Heart left ventricle (tissue), 16 donors: Measurements from ENCODE around the gene EFHC1. TPM values are rescaled to one million over a fixed set of nuclear protein-coding genes. Genes with fewer than 3 reads are reported as not detected.

Source experiments
- ATAC-seq, 4 donors: fragments of 200-7000 bp; cut with Tn5 transposase; one replicate each; pipeline ENCODE4 v1.9.1; 2020 to 2022; ENCODE audit warnings: moderate library complexity in 4 of 4, mild to moderate bottlenecking in 3 of 4, moderate number of reproducible peaks in 1 of 4
- DNase-seq, 5 donors: peaks; one replicate each; pipeline ENCODE4 v3.0.0-alpha.2; 2020
- H3K27ac ChIP-seq, 12 donors: fragments of 200-600 bp; sonication (generic) in 4 of 12; one replicate each; pipeline versions ENCODE4 v1.5.0 to v1.8.0; 2016 to 2022; ENCODE audit warnings: mild to moderate bottlenecking in 2 of 12
- H3K27me3 ChIP-seq, 9 donors: fragments of 200-600 bp; sonication (generic) in 2 of 9; one replicate each; pipeline versions ENCODE4 v1.5.1 to v1.8.0; 2016 to 2022; ENCODE audit warnings: mild to moderate bottlenecking in 3 of 9
- H3K36me3 ChIP-seq, 9 donors: fragments of 200-600 bp; sonication (generic) in 2 of 9; one replicate each; pipeline versions ENCODE4 v1.5.0 to v1.8.0; 2018 to 2022; ENCODE audit warnings: mild to moderate bottlenecking in 2 of 9
- H3K4me1 ChIP-seq, 12 donors: fragments of 200-600 bp; sonication (generic) in 4 of 12; one replicate each; pipeline versions ENCODE4 v1.5.0 to v1.8.0; 2016 to 2022; ENCODE audit warnings: mild to moderate bottlenecking in 3 of 12
- H3K4me3 ChIP-seq, 12 donors: fragments of 200-600 bp; sonication (generic) in 4 of 12; one replicate each; pipeline versions ENCODE4 v1.5.0 to v1.8.0; 2017 to 2022; ENCODE audit warnings: mild to moderate bottlenecking in 9 of 12, moderate library complexity in 4 of 12
- H3K9me3 ChIP-seq, 12 donors: fragments of 200-600 bp; sonication (generic) in 4 of 12; one replicate each; pipeline versions ENCODE4 v1.5.0 to v1.8.0; 2016 to 2022; ENCODE audit warnings: mild to moderate bottlenecking in 1 of 12
- POLR2A ChIP-seq, 2 donors: fragments of 450-650 bp; IDR thresholded peaks; one replicate each; pipeline ENCODE4 v1.6.1; 2017; ENCODE audit warnings: antibody characterized with exemption in 2 of 2, mild to moderate bottlenecking in 2 of 2, moderate library complexity in 2 of 2
- WGBS, 4 donors: extraction: QIAGEN DNeasy Blood & Tissue Kit in 2 of 4; methylation state at CpG; one replicate each; pipeline versions ENCODE4 v1.1.5 to v1.1.7; 2013 to 2018; 5-methylcytosine and 5-hydroxymethylcytosine counted together
- intact Hi-C, 10 donors: fragments of 100-400 bp; cut with DNase I; formaldehyde crosslinking; loops; one replicate each; pipeline versions ENCODE4 v1.11.1 to v1.14.2; 2022
- polyA plus RNA-seq, 2 donors: library from polyadenylated mRNA; stranded (reverse); fragments of 200-250 nt; gene quantifications; one replicate each; pipeline ENCODE4 v1.2.3, GENCODE V29; 2013
- total RNA-seq, 9 donors: library from RNA; depleted of rRNA in 2 of 9; stranded (reverse); fragments of >200 nt in 2 of 9; fragmentation: NEBNext Ultra II Directional in 3 of 9; extraction: Animal tissue kit (Norgen Biotek cat#: 25700) in 3 of 9; gene quantifications; one replicate each; pipeline versions ENCODE4 v1.1.0 to v1.2.4, GENCODE V29; 2016 to 2023
- TF ChIP-seq, protein P1 (sequence below), 12 donors: fragments of 200-600 bp; sonication (generic) in 4 of 12; IDR thresholded peaks; one replicate each; pipeline versions ENCODE4 v1.5.0 to v1.8.0; 2018 to 2022; ENCODE audit warnings: antibody characterized with exemption in 12 of 12, mild to moderate bottlenecking in 5 of 12
- donor health status: ischemic (EF 13 %, LVEDD 7.1; RV severe dilation, severe dysfunction).
- donor health status: healthy with polysubstance abuse.
- donor health status: DM: no; HTN: yes; CAD: no.
- donor health status: DM: no; HTN: no; CAD: no.
- donor health status: ischemic (EF 25% LVEDD 6.9; RV normal size, moderate dysfunction).
- donor health status: ischemic (EF 25% LVEDD 5.7; RV mildly dilated, moderate dysfunction).
- donor health status: healthy.
- donor health status: DM: yes; HTN: yes; CAD: no.
- donor health status: ischemic (EF 35%, LVEDD 5.7; RV mildly dilated, moderate dysfunction).
- donor health status: nonischemic (EF 11% LVEDD 7.7; RV severe dilation, severe dysfunction).
- donor health status: DM: yes; HTN: yes; CAD: no.
- donor health status: PGD.
- donor health status: ischemic (EF 29% LVEDD 5.4; RV normal size, mild dysfunction).
- donor health status: nonischemic (EF 23%, LVEDD 6.1; RV moderate dilation, normal function).

The EFHC1 gene
- total and polyA plus RNA-seq, 11 donors, result 2.6 to 14.4 (median 4.3) TPM

DNA sequence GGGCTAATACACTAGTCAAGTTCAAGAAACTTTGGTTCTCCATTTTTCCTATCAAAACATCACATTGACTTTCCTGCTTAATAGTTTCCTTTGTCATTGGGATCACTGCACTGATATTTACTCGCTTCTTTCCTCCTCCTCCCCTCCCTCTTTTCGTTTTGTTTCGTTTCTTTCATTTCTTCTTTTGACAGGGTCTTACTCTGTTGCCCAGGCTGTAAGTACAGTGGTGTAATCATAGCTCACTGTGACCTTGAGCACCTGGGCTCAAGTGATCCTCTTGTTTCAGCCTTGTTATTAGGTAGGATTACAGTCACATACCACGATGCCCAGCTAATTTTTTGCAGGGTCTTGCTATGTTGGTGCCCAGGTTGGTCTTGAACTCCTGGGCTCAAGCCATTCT lies 45.9 kb upstream of the EFHC1 start:
- H3K9me3 ChIP-seq, result peaks cover 0 to 3% (median 0%) of the 10 kb centered on the region in 12 donors
- no peak for DNase-seq
- peaks cover 0 to 8% (median 0%) of the 10 kb centered on the region in 9 donors for H3K36me3 ChIP-seq
- no peak for TF ChIP-seq POLR2A (IDR thresholded peaks at IDR 0.05)
- TF ChIP-seq, protein P1, sequence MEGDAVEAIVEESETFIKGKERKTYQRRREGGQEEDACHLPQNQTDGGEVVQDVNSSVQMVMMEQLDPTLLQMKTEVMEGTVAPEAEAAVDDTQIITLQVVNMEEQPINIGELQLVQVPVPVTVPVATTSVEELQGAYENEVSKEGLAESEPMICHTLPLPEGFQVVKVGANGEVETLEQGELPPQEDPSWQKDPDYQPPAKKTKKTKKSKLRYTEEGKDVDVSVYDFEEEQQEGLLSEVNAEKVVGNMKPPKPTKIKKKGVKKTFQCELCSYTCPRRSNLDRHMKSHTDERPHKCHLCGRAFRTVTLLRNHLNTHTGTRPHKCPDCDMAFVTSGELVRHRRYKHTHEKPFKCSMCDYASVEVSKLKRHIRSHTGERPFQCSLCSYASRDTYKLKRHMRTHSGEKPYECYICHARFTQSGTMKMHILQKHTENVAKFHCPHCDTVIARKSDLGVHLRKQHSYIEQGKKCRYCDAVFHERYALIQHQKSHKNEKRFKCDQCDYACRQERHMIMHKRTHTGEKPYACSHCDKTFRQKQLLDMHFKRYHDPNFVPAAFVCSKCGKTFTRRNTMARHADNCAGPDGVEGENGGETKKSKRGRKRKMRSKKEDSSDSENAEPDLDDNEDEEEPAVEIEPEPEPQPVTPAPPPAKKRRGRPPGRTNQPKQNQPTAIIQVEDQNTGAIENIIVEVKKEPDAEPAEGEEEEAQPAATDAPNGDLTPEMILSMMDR (IDR thresholded peaks at IDR 0.05), result no peak
- no peak overlapping the region for H3K27ac ChIP-seq
- 93 to 96% (median 94%) methylated on average over 4 of the region's 4 CpGs for WGBS, 4 donors
- peaks cover 0 to 32% (median 13%) of the 10 kb centered on the region in 12 donors for H3K4me1 ChIP-seq
- intact Hi-C loops, result no loop called here
- no peaks in the 10 kb centered on the region for H3K27me3 ChIP-seq
- H3K4me3 ChIP-seq, result no peak overlapping the region
- ATAC-seq, result no peak

DNA sequence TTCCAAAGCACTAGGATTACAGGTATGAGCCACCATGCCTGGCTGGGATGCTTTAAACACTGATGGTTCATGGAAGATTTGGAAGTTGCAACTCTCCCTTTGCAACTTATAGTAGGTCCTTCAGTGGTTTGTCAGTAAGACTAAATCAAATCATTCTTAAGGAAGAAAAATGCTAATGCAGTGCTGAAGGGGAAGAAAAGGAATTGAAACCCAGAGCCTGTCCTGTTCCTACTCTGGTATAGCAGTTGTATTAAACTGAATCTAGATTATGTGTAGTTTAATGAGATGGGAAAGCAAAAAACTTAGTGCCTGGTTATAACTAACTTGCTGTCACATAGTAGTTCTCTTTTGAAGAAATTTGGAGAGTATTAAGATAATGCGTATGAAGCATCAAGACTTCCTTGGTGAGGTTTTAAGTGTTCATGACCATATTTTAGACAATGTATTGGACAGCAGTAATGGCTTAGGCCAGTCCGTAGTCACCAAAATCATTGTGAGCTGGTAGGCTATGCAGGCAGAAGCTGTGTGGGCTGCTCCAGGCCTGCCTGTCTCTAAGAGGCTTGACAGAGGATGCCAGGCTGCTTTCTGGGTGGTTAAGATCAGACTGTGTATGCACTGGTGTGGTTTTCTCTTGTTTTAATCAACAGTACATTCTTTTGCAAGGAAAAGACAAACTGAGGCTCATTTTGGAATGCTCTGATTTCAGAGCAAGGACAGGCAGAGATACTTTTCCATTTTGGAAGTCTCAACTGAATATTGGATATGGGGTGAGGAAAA lies 44.2 kb upstream of the EFHC1 start:
- Histone ChIP-seq H3K9me3 (peaks cover 0 to 3% (median 0%) of the 10 kb centered on the region in 12 donors), H3K4me1 (peaks cover 0 to 32% (median 13%) of the 10 kb centered on the region in 12 donors), H3K27me3 (no peaks in the 10 kb centered on the region), H3K36me3 (peaks cover 0 to 4% (median 0%) of the 10 kb centered on the region in 9 donors), H3K4me3 (no peak overlapping the region), H3K27ac (peak overlapping the region in 2 of 12 donors; percentile 10 to 66)
- ATAC-seq, result no peak
- intact Hi-C loops, result no loop called here
- WGBS, 4 donors, result 68 to 96% (median 86%) methylated on average over 2 of the region's 2 CpGs
- no peak for DNase-seq
- TF ChIP-seq, protein P1 (IDR thresholded peaks at IDR 0.05), result no peak
- no peak for TF ChIP-seq POLR2A (IDR thresholded peaks at IDR 0.05)

DNA sequence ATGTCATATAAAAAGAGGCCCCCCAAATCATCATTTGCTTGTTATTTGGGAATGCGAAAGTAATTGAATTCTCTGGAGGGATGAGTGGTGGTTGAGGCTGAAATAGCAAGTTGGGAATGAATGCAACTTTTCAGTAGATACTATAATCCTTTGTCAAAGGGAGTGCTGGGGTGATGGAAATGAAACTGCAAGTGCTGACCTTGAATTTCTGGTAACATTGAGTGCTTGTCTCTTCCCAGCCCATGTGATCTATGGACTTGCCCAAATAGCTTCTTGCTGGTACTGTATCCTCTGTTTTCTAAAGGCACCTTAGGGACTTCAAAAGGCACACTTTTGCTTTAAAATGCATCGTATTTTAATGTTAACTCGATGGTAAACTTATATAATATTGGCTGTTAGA lies 43.4 kb upstream of the EFHC1 start:
- Histone ChIP-seq H3K4me1 (peaks cover 0 to 32% (median 13%) of the 10 kb centered on the region in 12 donors), H3K36me3 (no peaks in the 10 kb centered on the region), H3K27ac (peak overlapping the region in 2 of 12 donors; percentile 21 to 66), H3K4me3 (no peak overlapping the region), H3K27me3 (no peaks in the 10 kb centered on the region), H3K9me3 (peaks cover 0 to 3% (median 0%) of the 10 kb centered on the region in 12 donors)
- peak; percentile 58 to 68 (median 66) for ATAC-seq
- intact Hi-C loops, result no loop called here
- DNase-seq, result no peak
- WGBS, 4 donors, result 83 to 94% (median 87%) methylated on average over 3 of the region's 3 CpGs
- TF ChIP-seq, protein P1 (IDR thresholded peaks at IDR 0.05), result no peak

- no peak for TF ChIP-seq POLR2A (IDR thresholded peaks at IDR 0.05)
- TF ChIP-seq, protein P1 (IDR thresholded peaks at IDR 0.05), result no peak
- Histone ChIP-seq H3K27me3 (no peaks in the 10 kb centered on the region), H3K4me1 (peaks cover 0 to 32% (median 12%) of the 10 kb centered on the region in 12 donors), H3K27ac (peak overlapping the region in 1 of 12 donors; percentile 66), H3K9me3 (peaks cover 0 to 3% (median 0%) of the 10 kb centered on the region in 12 donors), H3K36me3 (no peaks in the 10 kb centered on the region), H3K4me3 (no peak overlapping the region)
- WGBS, 4 donors, result 51 to 68% (median 62%) methylated on average over 3 of the region's 3 CpGs
- ATAC-seq (no peak), DNase-seq (no peak)
- intact Hi-C loops, result no loop called here
Measured at GRCh38 chr6:52377538-52378221, 42.5 kb upstream of the EFHC1 start.
